ENCODE data around the gene WARS2. TPM values are rescaled to one million over a fixed set of nuclear protein-coding genes. Genes with fewer than 3 reads are reported as not detected.

WARS2 gene
- total RNA-seq, 4 donors from 2014 or later = 16.9 to 20.9 (median 18.9) TPM

GRCh38 chr1:119040906-119041305, 99.5 kb downstream of the WARS2 start:
- ATAC-seq (ENCODE audit: low FRiP score) (peak; percentile 85), DNase-seq (ENCODE audit: low spot score) (peak; percentile 30)
- no peak for TF ChIP-seq CTCF (IDR thresholded peaks at IDR 0.05)

- ATAC-seq (ENCODE audit: low FRiP score) (peak; percentile 67), DNase-seq (ENCODE audit: low spot score) (no peak)
Observed at GRCh38 chr1:119040489-119040888, 100.0 kb downstream of the WARS2 start.

GRCh38 chr1:119038363-119038762, 102.1 kb downstream of the WARS2 start:
- DNase-seq (ENCODE audit: low spot score) (no peak), ATAC-seq (ENCODE audit: low FRiP score) (no peak)
- TF ChIP-seq CTCF (IDR thresholded peaks at IDR 0.05) = no peak

More at GRCh38 chr1:119040489-119040888, 100.0 kb downstream of the WARS2 start:
- TF ChIP-seq CTCF (IDR thresholded peaks at IDR 0.05) = no peak

- no peak for DNase-seq (ENCODE audit: low spot score)
- no peak for TF ChIP-seq CTCF (IDR thresholded peaks at IDR 0.05)
- ATAC-seq (ENCODE audit: low FRiP score) = no peak
Observed at GRCh38 chr1:119034359-119034758, 106.1 kb downstream of the WARS2 start.

GRCh38 chr1:119032986-119033385, 107.5 kb downstream of the WARS2 start:
- DNase-seq (ENCODE audit: low spot score) = no peak
- no peak for TF ChIP-seq CTCF (IDR thresholded peaks at IDR 0.05)
- no peak for ATAC-seq (ENCODE audit: low FRiP score)

- no peak for ATAC-seq (ENCODE audit: low FRiP score)
- TF ChIP-seq CTCF (IDR thresholded peaks at IDR 0.05) = no peak
- DNase-seq (ENCODE audit: low spot score) = no peak
Observed at GRCh38 chr1:119027759-119028158, 112.7 kb downstream of the WARS2 start.

GRCh38 chr1:119026956-119027355, 113.5 kb downstream of the WARS2 start:
- TF ChIP-seq CTCF (IDR thresholded peaks at IDR 0.05) = no peak
- no peak for ATAC-seq (ENCODE audit: low FRiP score)
- no peak for DNase-seq (ENCODE audit: low spot score)
